Measurements from ENCODE around the gene DPYD.

GRCh38 chr1:97907886-97908285 lies 12.9 kb downstream of the DPYD start:
- no peak for TF ChIP-seq CTCF (IDR thresholded peaks at IDR 0.05 in 2 of 3, conservative IDR thresholded peaks at IDR 0.05 in 1 of 3; ENCODE audit: insufficient read depth in 2 of 3, low read depth in 1 of 3, low read length in 3 of 3)
- no peak for TF ChIP-seq KDM5B (IDR thresholded peaks at IDR 0.05; ENCODE audit: insufficient replicate concordance, low read depth, low read length)
- TF ChIP-seq EP300 (IDR thresholded peaks at IDR 0.05; ENCODE audit: low read length) = no peak
- TF ChIP-seq EGR1 (conservative IDR thresholded peaks at IDR 0.05) = no peak
- no peak for TF ChIP-seq HINFP (tag; conservative IDR thresholded peaks at IDR 0.05; ENCODE audit: low read depth)
- no peak for TF ChIP-seq SP1 (CRISPR knock-in tag; IDR thresholded peaks at IDR 0.05)
- TF ChIP-seq ZBTB8A (IDR thresholded peaks at IDR 0.05; ENCODE audit: partially characterized antibody) = no peak
